Esophagus squamous epithelium (tissue), 4 donors: ENCODE results near the gene HOGA1.

Experiments used
- CTCF ChIP-seq, 6 experiments: fragments of 450-650 bp in 4 of 6; fragments of 200-600 bp in 2 of 6; sonication (generic) in 2 of 6; IDR thresholded peaks; one replicate each; pipeline ENCODE4 v1.5.1; 2016 to 2019; ENCODE audit warnings: antibody characterized with exemption in 6 of 6, mild to moderate bottlenecking in 4 of 6, moderate library complexity in 4 of 6
- POLR2A ChIP-seq, 4 donors: fragments of 450-650 bp; IDR thresholded peaks; one replicate each; pipeline ENCODE4 v1.6.1; 2017; ENCODE audit warnings: antibody characterized with exemption in 4 of 4, mild to moderate bottlenecking in 4 of 4, moderate library complexity in 3 of 4

- no peak for TF ChIP-seq CTCF (IDR thresholded peaks at IDR 0.05)
- no peak for TF ChIP-seq POLR2A (IDR thresholded peaks at IDR 0.05)
Observed at GRCh38 chr10:97564776-97565175, 19.4 kb upstream of the HOGA1 start.
